H54 (cell line): ENCODE measurements around the gene CPA2.
A peak's percentile ranks its signal among the peaks of the same experiment; 100 is the strongest.

Experiments used
- DNase-seq: peaks from one replicate; pipeline ENCODE4 v3.0.0; 2011; ENCODE audit warnings: low spot score, mixed read lengths; ENCODE audit not compliant: insufficient read length
- FAIRE-seq: peaks from 3 replicates; lab custom pipeline; 2011; peaks lifted over from hg19 to GRCh38; lab: Jason Lieb, UNC
- POLR2A ChIP-seq: IDR thresholded peaks from 2 replicates; pipeline ENCODE4 v1.6.1; 2011; ENCODE audit warnings: low read depth, mild to moderate bottlenecking, low read length

Gene CPA2

GRCh38 chr7:130279906-130280305 is 13.2 kb downstream of the CPA2 start:
- DNase-seq: no peak
- TF ChIP-seq POLR2A: no peak
- no peak for FAIRE-seq

- no peak for TF ChIP-seq POLR2A
- no peak for FAIRE-seq
- DNase-seq: no peak
Measured at GRCh38 chr7:130281260-130281659, 14.6 kb downstream of the CPA2 start.

- DNase-seq (no peak), FAIRE-seq (no peak)
- TF ChIP-seq POLR2A: no peak
Measured at GRCh38 chr7:130286881-130287280, 20.2 kb downstream of the CPA2 start.

- FAIRE-seq: no peak
- TF ChIP-seq POLR2A: no peak
Measured at GRCh38 chr7:130288168-130288567, 21.5 kb downstream of the CPA2 start.

GRCh38 chr7:130288829-130289228 is 22.2 kb downstream of the CPA2 start:
- FAIRE-seq (no peak), DNase-seq (no peak)
- no peak for TF ChIP-seq POLR2A

More at GRCh38 chr7:130288168-130288567, 21.5 kb downstream of the CPA2 start:
- no peak for DNase-seq

- FAIRE-seq (no peak), DNase-seq (no peak)
- no peak for TF ChIP-seq POLR2A
Measured at GRCh38 chr7:130289478-130289877, 22.8 kb downstream of the CPA2 start.

- TF ChIP-seq POLR2A: no peak
- no peak for DNase-seq
- no peak for FAIRE-seq
Measured at GRCh38 chr7:130290745-130291144, 24.1 kb downstream of the CPA2 start.

GRCh38 chr7:130292682-130293257 is 26.1 kb downstream of the CPA2 start, which contains the start of gene CPA4:
Gene CPA4 (plus strand): TSS chr7:130293161. CDS start chr7:130293181, 20 bp downstream.
- DNase-seq (peak; percentile 76), FAIRE-seq (no peak)
- TF ChIP-seq POLR2A: no peak

- TF ChIP-seq POLR2A: no peak
- no peak for DNase-seq
- no peak for FAIRE-seq
Measured at GRCh38 chr7:130293521-130293920, 26.9 kb downstream of the CPA2 start.

GRCh38 chr7:130294314-130294713 is 27.7 kb downstream of the CPA2 start:
- DNase-seq: no peak
- TF ChIP-seq POLR2A: no peak
- no peak for FAIRE-seq

- DNase-seq (no peak), FAIRE-seq (no peak)
- no peak for TF ChIP-seq POLR2A
Measured at GRCh38 chr7:130296221-130296951, 29.7 kb downstream of the CPA2 start.

- no peak for FAIRE-seq
- no peak for TF ChIP-seq POLR2A
- no peak for DNase-seq
Measured at GRCh38 chr7:130297628-130298543, 31.2 kb downstream of the CPA2 start.

- DNase-seq: no peak
- no peak for TF ChIP-seq POLR2A
- no peak for FAIRE-seq
Measured at GRCh38 chr7:130298544-130299326, 32.1 kb downstream of the CPA2 start.

- no peak for FAIRE-seq
- no peak for TF ChIP-seq POLR2A
Measured at GRCh38 chr7:130299866-130300265, 33.2 kb downstream of the CPA2 start.

More at GRCh38 chr7:130299866-130300265, 33.2 kb downstream of the CPA2 start:
- DNase-seq: no peak
